ENCODE data around the gene GTF2F2.

- TF ChIP-seq CTCF (IDR thresholded peaks at IDR 0.05): no peak
- no peak for TF ChIP-seq POLR2A (IDR thresholded peaks at IDR 0.05)
Measured at GRCh38 chr13:45278096-45278645, 157.9 kb downstream of the GTF2F2 start.
